Measurements from ENCODE around the gene MAB21L4.

Gene MAB21L4

GRCh38 chr2:240889601-240890560 lies 6.1 kb downstream of the MAB21L4 start:
- no peak for TF ChIP-seq CTCF (IDR thresholded peaks at IDR 0.05; ENCODE audit: low read depth, low read length)
- DNase-seq (ENCODE audit: extremely low read depth, low read depth): no peak

- DNase-seq (ENCODE audit: extremely low read depth, low read depth): no peak
- TF ChIP-seq CTCF (IDR thresholded peaks at IDR 0.05; ENCODE audit: low read depth, low read length): no peak
Observed at GRCh38 chr2:240888890-240889573, 6.9 kb downstream of the MAB21L4 start.

GRCh38 chr2:240888130-240888889 lies 7.6 kb downstream of the MAB21L4 start:
- no peak for TF ChIP-seq CTCF (IDR thresholded peaks at IDR 0.05; ENCODE audit: low read depth, low read length)
- no peak for DNase-seq (ENCODE audit: extremely low read depth, low read depth)

- no peak for DNase-seq (ENCODE audit: extremely low read depth, low read depth)
- no peak for TF ChIP-seq CTCF (IDR thresholded peaks at IDR 0.05; ENCODE audit: low read depth, low read length)
Observed at GRCh38 chr2:240887631-240888030, 8.3 kb downstream of the MAB21L4 start.

- DNase-seq (ENCODE audit: extremely low read depth, low read depth): no peak
- TF ChIP-seq CTCF (IDR thresholded peaks at IDR 0.05; ENCODE audit: low read depth, low read length): no peak
Observed at GRCh38 chr2:240886678-240887609, 9.0 kb downstream of the MAB21L4 start.

GRCh38 chr2:240886023-240886565 lies 9.9 kb downstream of the MAB21L4 start:
- DNase-seq (ENCODE audit: extremely low read depth, low read depth): no peak
- no peak for TF ChIP-seq CTCF (IDR thresholded peaks at IDR 0.05; ENCODE audit: low read depth, low read length)
